WTC11 (cell line): ENCODE results near the gene DAND5.

ENCODE experiments used
- E2F5 ChIP-seq: sonication (generic); formaldehyde crosslinking; IDR thresholded peaks from 2 replicates; pipeline ENCODE4 v1.8.1; 2022; ENCODE audit warnings: mild to moderate bottlenecking, moderate library complexity, missing genetic modification reagents
- ELF4 ChIP-seq: sonication (generic); formaldehyde crosslinking; IDR thresholded peaks from 2 replicates; pipeline ENCODE4 v1.8.1; 2022; ENCODE audit warnings: low read depth, mild to moderate bottlenecking, moderate library complexity, missing genetic modification reagents
- ETV6 ChIP-seq: sonication (generic); formaldehyde crosslinking; IDR thresholded peaks from 2 replicates; pipeline ENCODE4 v1.8.1; 2022; ENCODE audit warnings: mild to moderate bottlenecking, missing genetic modification reagents
- FOXJ3 ChIP-seq: sonication (generic); formaldehyde crosslinking; IDR thresholded peaks from 2 replicates; pipeline ENCODE4 v1.9.0; 2021; ENCODE audit warnings: missing genetic modification reagents, mild to moderate bottlenecking, borderline replicate concordance
- FOXP1 ChIP-seq: sonication (generic); formaldehyde crosslinking; IDR thresholded peaks from 2 replicates; pipeline ENCODE4 v1.8.0; 2022; ENCODE audit warnings: missing genetic modification reagents, mild to moderate bottlenecking, moderate library complexity, borderline replicate concordance
- HMGXB4 ChIP-seq: sonication (generic); formaldehyde crosslinking; IDR thresholded peaks from 2 replicates; pipeline ENCODE4 v1.8.1; 2023; ENCODE audit warnings: mild to moderate bottlenecking, moderate library complexity, missing genetic modification reagents
- KAT7 ChIP-seq: sonication (generic); formaldehyde crosslinking; IDR thresholded peaks from 2 replicates; pipeline ENCODE4 v1.8.1; 2023; ENCODE audit warnings: missing genetic modification reagents, mild to moderate bottlenecking, borderline replicate concordance
- SMAD3 ChIP-seq: sonication (generic); formaldehyde crosslinking; IDR thresholded peaks from 2 replicates; pipeline ENCODE4 v1.8.0; 2022; ENCODE audit warnings: missing genetic modification reagents, mild to moderate bottlenecking, borderline replicate concordance
- ZNF138 ChIP-seq: sonication (generic); formaldehyde crosslinking; conservative IDR thresholded peaks from 2 replicates; pipeline ENCODE4 v1.8.1; 2022; ENCODE audit warnings: mild to moderate bottlenecking, moderate library complexity, missing genetic modification reagents
- TF ChIP-seq, protein P1 (sequence below): fragments of 200-600 bp; IDR thresholded peaks from 2 replicates; pipeline ENCODE4 v1.8.0; 2022; ENCODE audit warnings: antibody characterized with exemption
- TF ChIP-seq, protein P2 (sequence below): sonication (generic); formaldehyde crosslinking; IDR thresholded peaks from 2 replicates; pipeline ENCODE4 v1.8.0; 2022; ENCODE audit warnings: mild to moderate bottlenecking, missing genetic modification reagents

DNA sequence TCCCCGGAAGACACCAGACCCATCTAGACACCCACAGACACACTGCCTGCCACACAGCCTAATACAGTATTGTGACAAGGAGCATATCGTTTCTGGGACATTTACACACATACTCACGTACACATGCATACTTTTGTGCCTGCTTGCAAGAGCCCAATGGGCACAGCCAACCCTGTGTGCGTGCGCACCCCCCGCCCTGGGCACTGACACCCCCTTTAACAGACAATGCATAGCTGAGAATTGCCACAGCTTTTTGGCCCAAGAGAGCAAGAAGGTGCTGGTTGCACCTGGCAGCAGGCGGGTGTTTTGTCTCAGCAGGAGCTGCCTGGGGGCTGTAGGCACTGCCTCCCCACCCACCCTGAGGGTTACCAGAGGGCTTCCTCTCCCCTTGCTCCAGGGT is 24.2 kb downstream of the DAND5 start:
- TF ChIP-seq, protein P1, sequence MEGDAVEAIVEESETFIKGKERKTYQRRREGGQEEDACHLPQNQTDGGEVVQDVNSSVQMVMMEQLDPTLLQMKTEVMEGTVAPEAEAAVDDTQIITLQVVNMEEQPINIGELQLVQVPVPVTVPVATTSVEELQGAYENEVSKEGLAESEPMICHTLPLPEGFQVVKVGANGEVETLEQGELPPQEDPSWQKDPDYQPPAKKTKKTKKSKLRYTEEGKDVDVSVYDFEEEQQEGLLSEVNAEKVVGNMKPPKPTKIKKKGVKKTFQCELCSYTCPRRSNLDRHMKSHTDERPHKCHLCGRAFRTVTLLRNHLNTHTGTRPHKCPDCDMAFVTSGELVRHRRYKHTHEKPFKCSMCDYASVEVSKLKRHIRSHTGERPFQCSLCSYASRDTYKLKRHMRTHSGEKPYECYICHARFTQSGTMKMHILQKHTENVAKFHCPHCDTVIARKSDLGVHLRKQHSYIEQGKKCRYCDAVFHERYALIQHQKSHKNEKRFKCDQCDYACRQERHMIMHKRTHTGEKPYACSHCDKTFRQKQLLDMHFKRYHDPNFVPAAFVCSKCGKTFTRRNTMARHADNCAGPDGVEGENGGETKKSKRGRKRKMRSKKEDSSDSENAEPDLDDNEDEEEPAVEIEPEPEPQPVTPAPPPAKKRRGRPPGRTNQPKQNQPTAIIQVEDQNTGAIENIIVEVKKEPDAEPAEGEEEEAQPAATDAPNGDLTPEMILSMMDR, result no peak
- no peak for TF ChIP-seq HMGXB4 (CRISPR knock-in tag)
- TF ChIP-seq SMAD3 (CRISPR knock-in tag), result no peak
- TF ChIP-seq E2F5 (CRISPR knock-in tag), result no peak
- TF ChIP-seq, protein P2, sequence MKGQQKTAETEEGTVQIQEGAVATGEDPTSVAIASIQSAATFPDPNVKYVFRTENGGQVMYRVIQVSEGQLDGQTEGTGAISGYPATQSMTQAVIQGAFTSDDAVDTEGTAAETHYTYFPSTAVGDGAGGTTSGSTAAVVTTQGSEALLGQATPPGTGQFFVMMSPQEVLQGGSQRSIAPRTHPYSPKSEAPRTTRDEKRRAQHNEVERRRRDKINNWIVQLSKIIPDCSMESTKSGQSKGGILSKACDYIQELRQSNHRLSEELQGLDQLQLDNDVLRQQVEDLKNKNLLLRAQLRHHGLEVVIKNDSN (CRISPR knock-in tag), result no peak
- TF ChIP-seq FOXJ3, result no peak
- no peak for TF ChIP-seq ETV6 (CRISPR knock-in tag)
- TF ChIP-seq ZNF138, result no peak
- TF ChIP-seq ELF4 (CRISPR knock-in tag), result no peak
- no peak for TF ChIP-seq KAT7 (CRISPR knock-in tag)
- no peak for TF ChIP-seq FOXP1
